GM12872 (cell line): Measurements from ENCODE around the gene ECEL1.

ENCODE experiments used
- TF ChIP-seq, protein P1 (sequence below): IDR thresholded peaks from 3 replicates; pipeline ENCODE4 v1.5.1; 2011; ENCODE audit warnings: low read depth, mild to moderate bottlenecking, low read length, moderate library complexity; ENCODE audit not compliant: insufficient read depth

Gene ECEL1

DNA sequence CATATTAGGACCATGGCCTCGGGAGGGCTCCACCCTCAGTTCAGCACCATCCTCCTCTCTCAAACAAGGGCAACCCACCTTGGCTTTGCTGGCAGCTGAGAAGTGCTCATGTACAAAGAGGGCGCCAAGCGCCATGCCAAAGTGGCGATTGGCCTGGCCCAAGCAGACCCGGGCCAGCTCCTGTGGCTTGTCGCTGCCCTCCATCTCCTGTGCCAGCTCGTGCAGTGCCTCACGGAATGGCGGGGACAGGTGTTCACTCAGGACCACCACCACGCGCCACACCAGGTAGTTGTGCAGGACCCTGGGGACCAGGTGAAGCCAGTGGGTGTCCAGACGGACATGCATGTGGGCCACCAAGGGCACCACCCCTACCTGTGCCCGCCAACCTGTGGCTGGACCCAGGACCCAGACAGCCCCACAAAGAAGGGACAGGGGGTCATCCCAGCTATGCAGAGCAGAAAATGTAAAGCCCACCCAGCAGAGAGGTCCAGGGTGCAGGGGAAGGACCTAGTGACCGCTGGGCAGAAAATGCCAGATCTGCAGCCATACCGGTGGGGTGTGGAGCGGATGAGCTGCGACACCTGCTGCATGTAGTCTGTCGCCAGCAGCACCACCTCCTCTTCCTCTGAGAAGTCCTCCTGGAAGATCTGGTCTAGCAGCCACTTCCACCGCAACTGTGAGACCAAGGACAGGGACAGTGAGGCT lies 3.6 kb downstream of the ECEL1 start:
- TF ChIP-seq, protein P1, sequence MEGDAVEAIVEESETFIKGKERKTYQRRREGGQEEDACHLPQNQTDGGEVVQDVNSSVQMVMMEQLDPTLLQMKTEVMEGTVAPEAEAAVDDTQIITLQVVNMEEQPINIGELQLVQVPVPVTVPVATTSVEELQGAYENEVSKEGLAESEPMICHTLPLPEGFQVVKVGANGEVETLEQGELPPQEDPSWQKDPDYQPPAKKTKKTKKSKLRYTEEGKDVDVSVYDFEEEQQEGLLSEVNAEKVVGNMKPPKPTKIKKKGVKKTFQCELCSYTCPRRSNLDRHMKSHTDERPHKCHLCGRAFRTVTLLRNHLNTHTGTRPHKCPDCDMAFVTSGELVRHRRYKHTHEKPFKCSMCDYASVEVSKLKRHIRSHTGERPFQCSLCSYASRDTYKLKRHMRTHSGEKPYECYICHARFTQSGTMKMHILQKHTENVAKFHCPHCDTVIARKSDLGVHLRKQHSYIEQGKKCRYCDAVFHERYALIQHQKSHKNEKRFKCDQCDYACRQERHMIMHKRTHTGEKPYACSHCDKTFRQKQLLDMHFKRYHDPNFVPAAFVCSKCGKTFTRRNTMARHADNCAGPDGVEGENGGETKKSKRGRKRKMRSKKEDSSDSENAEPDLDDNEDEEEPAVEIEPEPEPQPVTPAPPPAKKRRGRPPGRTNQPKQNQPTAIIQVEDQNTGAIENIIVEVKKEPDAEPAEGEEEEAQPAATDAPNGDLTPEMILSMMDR: no peak

DNA sequence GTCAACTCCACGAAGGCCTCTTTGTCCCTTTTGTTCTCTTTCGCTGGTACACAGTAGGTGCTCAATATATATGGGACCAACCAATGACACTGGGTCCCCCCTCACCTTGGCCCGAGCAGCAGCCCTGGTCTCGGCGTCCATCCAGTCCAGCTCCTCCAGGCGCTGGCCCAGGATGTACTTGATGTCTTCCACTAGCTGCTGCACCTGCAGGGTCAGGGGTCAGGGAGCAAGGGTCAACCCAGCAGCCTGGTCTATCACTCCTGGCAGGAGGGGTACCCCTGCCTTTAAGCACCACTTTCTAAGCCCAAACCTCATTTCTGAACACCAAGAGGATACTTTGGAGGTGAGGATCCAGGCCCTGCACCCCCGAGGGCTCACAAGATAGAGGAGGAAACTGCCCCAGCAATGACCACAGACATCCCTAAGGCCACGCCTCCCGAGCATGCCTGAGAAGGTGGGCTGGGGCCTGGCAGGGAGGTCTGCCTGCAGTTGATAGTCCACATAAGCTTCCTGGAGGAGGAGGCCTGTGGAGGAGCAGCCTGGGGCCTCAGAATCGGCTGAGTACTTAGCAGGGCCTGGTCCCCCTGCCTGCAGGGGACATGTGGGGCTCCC lies 4.2 kb downstream of the ECEL1 start:
- TF ChIP-seq, protein P1: no peak

DNA sequence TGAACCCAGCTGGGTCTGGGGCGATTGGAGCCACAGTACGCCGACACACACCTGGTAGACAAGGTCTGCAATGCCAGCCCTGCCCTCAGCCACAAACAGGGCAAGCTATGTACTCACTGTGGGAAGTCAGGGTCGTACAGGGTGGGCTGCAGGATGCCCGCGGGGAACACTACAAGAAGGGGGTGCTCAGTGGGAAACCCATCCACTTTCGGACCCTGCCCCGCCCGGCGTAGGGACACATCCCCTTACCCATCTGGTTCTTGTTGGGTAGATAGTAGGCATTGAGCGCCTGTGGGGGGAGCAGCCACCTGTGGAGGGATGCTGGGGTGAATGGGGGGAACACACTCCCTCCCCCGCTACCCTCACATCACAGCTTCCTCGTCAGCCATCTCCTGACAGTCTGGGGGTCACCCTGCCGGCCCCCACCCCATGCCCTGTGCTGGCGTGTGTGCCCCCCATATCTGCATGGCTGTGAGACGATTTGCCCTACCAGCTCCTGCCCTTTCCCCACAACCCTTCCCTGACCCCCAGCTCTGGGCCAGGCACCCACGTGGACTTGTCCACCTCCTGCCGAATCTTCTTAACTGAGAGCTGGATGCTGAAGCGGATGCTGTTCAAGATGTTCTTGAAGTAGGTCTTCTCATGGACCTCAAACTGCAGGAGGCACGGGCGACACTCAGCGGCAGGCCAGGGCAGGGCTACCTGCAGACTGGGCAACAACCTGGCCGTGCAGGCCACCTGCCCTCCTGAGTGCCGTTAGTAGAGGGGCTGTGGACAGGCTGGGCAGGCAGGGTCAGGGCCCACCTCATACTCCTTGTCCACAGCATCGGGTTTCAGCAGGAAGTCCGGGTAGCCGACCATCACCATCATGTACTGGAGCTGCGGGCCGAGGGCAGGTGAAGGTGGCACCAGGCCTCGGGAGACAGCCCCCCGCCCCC lies 5.1 kb downstream of the ECEL1 start:
- TF ChIP-seq, protein P1: no peak

DNA sequence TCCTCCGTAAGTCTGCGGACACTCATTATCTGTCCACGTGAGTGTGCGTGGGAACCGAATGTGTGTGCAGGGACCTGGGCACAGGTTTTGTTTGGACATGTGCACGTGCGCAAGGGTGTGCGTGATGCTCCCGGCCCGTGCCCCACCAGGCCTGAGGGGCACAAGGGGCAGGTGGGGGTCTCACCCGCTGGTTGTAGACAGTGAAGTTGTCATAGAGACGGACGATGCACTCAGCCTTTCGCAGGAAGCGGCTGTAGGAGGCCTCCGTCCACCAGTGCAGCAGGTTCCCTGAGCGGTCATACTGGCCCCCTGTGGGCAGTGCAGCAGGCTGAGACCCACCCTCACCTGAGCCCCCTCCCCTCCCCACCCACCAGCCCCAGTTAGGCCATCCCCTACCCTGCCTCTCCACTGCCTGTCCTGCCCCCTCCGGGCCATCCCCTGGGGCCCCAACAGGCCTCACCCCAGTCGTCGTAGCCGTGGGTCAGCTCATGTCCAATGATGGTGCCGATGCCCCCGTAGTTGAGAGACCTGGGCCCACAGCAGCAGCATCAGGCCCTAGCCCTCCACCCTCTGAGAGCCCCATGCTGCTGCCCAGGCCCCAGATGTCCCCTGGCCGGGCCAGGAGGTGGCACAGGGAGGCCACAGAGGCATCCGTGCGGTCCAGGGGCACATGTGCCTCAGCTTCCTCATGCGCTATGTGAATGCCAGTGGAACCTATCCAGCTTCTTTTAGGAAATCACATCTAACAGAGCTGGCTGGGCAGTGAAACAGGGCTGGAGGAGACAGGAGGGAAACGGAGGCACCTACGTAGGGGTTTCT lies 6.1 kb downstream of the ECEL1 start:
- TF ChIP-seq, protein P1: no peak

DNA sequence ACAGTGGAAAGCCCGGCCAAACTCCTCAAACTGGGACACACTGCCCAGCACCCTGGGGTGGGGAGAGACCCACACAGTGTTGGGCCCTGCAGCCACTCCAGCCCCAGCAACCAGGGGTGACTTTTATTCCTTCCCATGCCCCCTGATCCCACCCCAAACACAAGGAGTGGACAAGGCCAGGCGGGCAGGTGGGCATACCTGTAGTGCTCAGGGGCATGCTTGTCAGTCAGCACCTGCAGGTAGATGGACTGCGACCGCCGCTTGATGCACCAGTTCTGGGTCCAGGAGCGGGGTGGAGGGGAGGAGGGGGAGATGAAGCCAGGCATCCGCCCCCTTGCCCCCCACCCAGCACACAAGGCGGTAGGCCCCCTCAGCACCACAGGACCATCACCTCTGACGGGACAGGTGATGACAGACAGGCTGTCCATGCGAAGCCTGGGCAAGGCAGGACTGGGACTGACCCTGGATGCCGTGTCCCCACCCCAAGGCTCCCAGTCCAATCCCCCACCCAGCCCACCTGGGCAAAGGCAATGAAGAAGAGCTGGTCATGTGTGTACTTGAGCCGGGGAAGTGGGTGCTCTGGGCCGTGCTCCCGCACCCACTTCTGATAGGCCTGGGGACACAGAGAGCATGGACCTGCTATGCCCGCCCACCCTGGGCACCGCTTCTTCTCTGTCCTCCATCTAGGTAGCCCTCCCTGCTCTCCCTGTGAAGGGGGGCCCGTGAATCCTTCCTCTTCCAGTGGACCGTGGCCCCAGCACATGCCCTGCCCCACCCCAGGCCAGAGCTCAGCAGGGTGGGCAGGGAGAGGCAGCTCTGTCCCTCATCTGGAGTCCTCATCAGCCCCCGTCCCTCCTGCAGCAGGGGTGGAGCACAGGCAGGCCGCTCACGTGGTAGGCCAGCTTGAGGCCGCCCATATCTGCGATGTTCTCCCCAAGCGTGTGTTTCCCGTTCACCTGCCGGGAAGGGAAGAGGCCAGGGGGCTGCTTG lies 7.1 kb downstream of the ECEL1 start:
- TF ChIP-seq, protein P1: no peak

DNA sequence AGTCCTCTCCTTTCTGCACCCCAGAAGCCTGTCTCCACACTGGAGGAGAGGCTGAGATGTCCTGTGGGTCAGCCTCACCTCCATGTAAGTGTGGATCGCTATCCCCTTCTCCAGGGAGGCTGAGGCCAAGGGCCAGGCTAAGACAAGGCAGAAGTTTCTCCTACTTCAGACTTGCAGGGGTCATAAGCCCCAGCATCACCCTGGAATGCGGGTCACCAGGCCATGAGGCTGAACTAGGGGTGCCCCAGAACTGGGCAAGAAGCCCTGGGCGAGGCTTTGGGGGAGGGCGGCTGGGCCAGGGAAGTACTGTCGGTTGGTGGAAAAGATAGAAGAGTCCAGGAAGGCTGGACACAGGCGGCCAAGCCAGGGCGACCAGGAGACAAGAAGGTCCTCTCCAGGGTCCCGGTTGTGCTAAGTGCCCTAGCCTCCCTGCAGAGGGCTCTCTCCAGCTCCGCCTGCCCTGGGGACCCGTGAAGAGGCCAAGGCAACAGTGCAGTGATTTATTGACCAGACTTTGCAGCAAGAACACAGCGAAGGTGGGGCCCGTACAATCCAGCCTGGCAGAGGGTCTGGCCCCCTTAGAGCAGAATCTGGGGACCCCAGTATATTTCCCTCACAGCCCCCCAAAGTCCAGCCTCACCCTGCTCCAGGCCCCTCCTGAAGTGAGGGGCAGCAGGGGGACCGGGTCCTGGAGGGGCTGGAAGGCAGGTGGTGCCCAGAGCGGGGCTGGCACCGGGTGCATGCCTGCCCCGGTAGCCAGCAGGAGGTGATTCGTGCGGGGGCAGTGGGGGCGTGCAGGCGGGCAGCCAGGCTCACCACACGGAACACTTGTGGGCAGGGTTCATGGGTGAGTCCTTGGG lies 8.1 kb downstream of the ECEL1 start:
- TF ChIP-seq, protein P1: no peak
